Measurements from ENCODE around the gene CFAP410.

DNA sequence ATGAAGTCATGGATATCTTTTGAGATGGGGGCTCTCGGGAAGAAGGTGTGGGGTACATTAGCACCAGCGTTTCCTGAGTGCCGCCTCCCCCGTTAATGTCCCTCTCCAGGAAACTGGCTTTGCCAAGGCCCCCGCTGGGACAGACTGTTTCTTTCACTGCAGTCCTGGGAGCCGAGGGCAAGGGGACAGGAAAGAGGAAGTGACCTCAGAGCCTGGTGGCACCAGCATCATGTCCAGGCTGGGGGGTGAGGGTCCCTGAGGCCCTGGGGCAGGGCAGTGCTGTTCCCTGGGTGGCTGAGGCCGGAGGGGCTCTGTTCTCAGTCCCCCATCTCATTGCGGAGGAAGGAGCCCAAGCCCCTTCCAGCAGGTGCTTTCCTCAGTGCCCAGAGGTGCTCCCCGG, 33.5 kb downstream of the CFAP410 start:
- TF ChIP-seq, protein P1, sequence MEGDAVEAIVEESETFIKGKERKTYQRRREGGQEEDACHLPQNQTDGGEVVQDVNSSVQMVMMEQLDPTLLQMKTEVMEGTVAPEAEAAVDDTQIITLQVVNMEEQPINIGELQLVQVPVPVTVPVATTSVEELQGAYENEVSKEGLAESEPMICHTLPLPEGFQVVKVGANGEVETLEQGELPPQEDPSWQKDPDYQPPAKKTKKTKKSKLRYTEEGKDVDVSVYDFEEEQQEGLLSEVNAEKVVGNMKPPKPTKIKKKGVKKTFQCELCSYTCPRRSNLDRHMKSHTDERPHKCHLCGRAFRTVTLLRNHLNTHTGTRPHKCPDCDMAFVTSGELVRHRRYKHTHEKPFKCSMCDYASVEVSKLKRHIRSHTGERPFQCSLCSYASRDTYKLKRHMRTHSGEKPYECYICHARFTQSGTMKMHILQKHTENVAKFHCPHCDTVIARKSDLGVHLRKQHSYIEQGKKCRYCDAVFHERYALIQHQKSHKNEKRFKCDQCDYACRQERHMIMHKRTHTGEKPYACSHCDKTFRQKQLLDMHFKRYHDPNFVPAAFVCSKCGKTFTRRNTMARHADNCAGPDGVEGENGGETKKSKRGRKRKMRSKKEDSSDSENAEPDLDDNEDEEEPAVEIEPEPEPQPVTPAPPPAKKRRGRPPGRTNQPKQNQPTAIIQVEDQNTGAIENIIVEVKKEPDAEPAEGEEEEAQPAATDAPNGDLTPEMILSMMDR (IDR thresholded peaks at IDR 0.05): no peak
- TF ChIP-seq EP300 (IDR thresholded peaks at IDR 0.05): no peak

All from stomach (tissue), 4 donors.